ENCODE data around the gene RIPOR2.

Gene RIPOR2

GRCh38 chr6:24849713-24850112, 86.0 kb downstream of the RIPOR2 start:
- no peak overlapping the region for H3K27ac ChIP-seq (ENCODE audit: insufficient read depth, low read depth, low read length, poor library complexity, severe bottlenecking)
- no peaks in the 10 kb centered on the region for H3K4me1 ChIP-seq (ENCODE audit: control insufficient read depth, insufficient read depth, low read length)
- H3K9me3 ChIP-seq (ENCODE audit: control insufficient read depth, low read length) = no peaks in the 10 kb centered on the region
- no peaks in the 10 kb centered on the region for H3K27me3 ChIP-seq (ENCODE audit: control insufficient read depth, insufficient read depth, low read length, poor library complexity, severe bottlenecking)
- H3K4me3 ChIP-seq (ENCODE audit: insufficient read depth, low read depth, low read length) = no peak overlapping the region
- 95 to 97% methylated on average over 7 of the region's 7 CpGs for WGBS, 2 experiments
- H3K36me3 ChIP-seq (ENCODE audit: control insufficient read depth, insufficient read depth, low read length) = no peaks in the 10 kb centered on the region

GRCh38 chr6:24848461-24848860, 87.3 kb downstream of the RIPOR2 start:
- no peaks in the 10 kb centered on the region for H3K4me1 ChIP-seq (ENCODE audit: control insufficient read depth, insufficient read depth, low read length)
- no peaks in the 10 kb centered on the region for H3K9me3 ChIP-seq (ENCODE audit: control insufficient read depth, low read length)
- no peaks in the 10 kb centered on the region for H3K36me3 ChIP-seq (ENCODE audit: control insufficient read depth, insufficient read depth, low read length)
- no peaks in the 10 kb centered on the region for H3K27me3 ChIP-seq (ENCODE audit: control insufficient read depth, insufficient read depth, low read length, poor library complexity, severe bottlenecking)
- 96 to 99% methylated on average over 4 of the region's 4 CpGs for WGBS, 2 experiments
- no peak overlapping the region for H3K27ac ChIP-seq (ENCODE audit: insufficient read depth, low read depth, low read length, poor library complexity, severe bottlenecking)
- no peak overlapping the region for H3K4me3 ChIP-seq (ENCODE audit: insufficient read depth, low read depth, low read length)

GRCh38 chr6:24847402-24847801, 88.4 kb downstream of the RIPOR2 start:
- H3K4me3 ChIP-seq (ENCODE audit: insufficient read depth, low read depth, low read length) = no peak overlapping the region
- no peak overlapping the region for H3K27ac ChIP-seq (ENCODE audit: insufficient read depth, low read depth, low read length, poor library complexity, severe bottlenecking)
- no peaks in the 10 kb centered on the region for H3K36me3 ChIP-seq (ENCODE audit: control insufficient read depth, insufficient read depth, low read length)
- H3K27me3 ChIP-seq (ENCODE audit: control insufficient read depth, insufficient read depth, low read length, poor library complexity, severe bottlenecking) = no peaks in the 10 kb centered on the region
- 88 to 92% methylated on average over 7 of the region's 7 CpGs for WGBS, 2 experiments
- H3K9me3 ChIP-seq (ENCODE audit: control insufficient read depth, low read length) = no peaks in the 10 kb centered on the region
- no peaks in the 10 kb centered on the region for H3K4me1 ChIP-seq (ENCODE audit: control insufficient read depth, insufficient read depth, low read length)

GRCh38 chr6:24845578-24845977, 90.2 kb downstream of the RIPOR2 start:
- 96% methylated on average over 4 of the region's 4 CpGs for WGBS, 2 experiments
- H3K36me3 ChIP-seq (ENCODE audit: control insufficient read depth, insufficient read depth, low read length) = no peaks in the 10 kb centered on the region
- no peak overlapping the region for H3K27ac ChIP-seq (ENCODE audit: insufficient read depth, low read depth, low read length, poor library complexity, severe bottlenecking)
- no peaks in the 10 kb centered on the region for H3K27me3 ChIP-seq (ENCODE audit: control insufficient read depth, insufficient read depth, low read length, poor library complexity, severe bottlenecking)
- H3K4me3 ChIP-seq (ENCODE audit: insufficient read depth, low read depth, low read length) = no peak overlapping the region
- H3K9me3 ChIP-seq (ENCODE audit: control insufficient read depth, low read length) = no peaks in the 10 kb centered on the region
- no peaks in the 10 kb centered on the region for H3K4me1 ChIP-seq (ENCODE audit: control insufficient read depth, insufficient read depth, low read length)

- Histone ChIP-seq H3K36me3 (ENCODE audit: control insufficient read depth, insufficient read depth, low read length) (no peaks in the 10 kb centered on the region), H3K4me1 (ENCODE audit: control insufficient read depth, insufficient read depth, low read length) (no peaks in the 10 kb centered on the region), H3K27ac (ENCODE audit: insufficient read depth, low read depth, low read length, poor library complexity, severe bottlenecking) (no peak overlapping the region), H3K4me3 (ENCODE audit: insufficient read depth, low read depth, low read length) (no peak overlapping the region), H3K9me3 (ENCODE audit: control insufficient read depth, low read length) (no peaks in the 10 kb centered on the region), H3K27me3 (ENCODE audit: control insufficient read depth, insufficient read depth, low read length, poor library complexity, severe bottlenecking) (no peaks in the 10 kb centered on the region)
- 96 to 98% methylated on average over 5 to 6 of the region's 6 CpGs for WGBS, 2 experiments
Measured at GRCh38 chr6:24844903-24845302, 90.9 kb downstream of the RIPOR2 start.

GRCh38 chr6:24844061-24844460, 91.7 kb downstream of the RIPOR2 start:
- H3K36me3 ChIP-seq (ENCODE audit: control insufficient read depth, insufficient read depth, low read length) = no peaks in the 10 kb centered on the region
- H3K9me3 ChIP-seq (ENCODE audit: control insufficient read depth, low read length) = no peaks in the 10 kb centered on the region
- no peaks in the 10 kb centered on the region for H3K27me3 ChIP-seq (ENCODE audit: control insufficient read depth, insufficient read depth, low read length, poor library complexity, severe bottlenecking)
- 95 to 100% methylated on average over 1 of the region's 1 CpG for WGBS, 2 experiments
- no peak overlapping the region for H3K4me3 ChIP-seq (ENCODE audit: insufficient read depth, low read depth, low read length)
- H3K27ac ChIP-seq (ENCODE audit: insufficient read depth, low read depth, low read length, poor library complexity, severe bottlenecking) = no peak overlapping the region
- H3K4me1 ChIP-seq (ENCODE audit: control insufficient read depth, insufficient read depth, low read length) = no peaks in the 10 kb centered on the region

GRCh38 chr6:24840187-24840586, 95.6 kb downstream of the RIPOR2 start:
- no peaks in the 10 kb centered on the region for H3K36me3 ChIP-seq (ENCODE audit: control insufficient read depth, insufficient read depth, low read length)
- 90 to 94% methylated on average over 2 of the region's 2 CpGs for WGBS, 2 experiments
- H3K4me1 ChIP-seq (ENCODE audit: control insufficient read depth, insufficient read depth, low read length) = no peaks in the 10 kb centered on the region
- no peaks in the 10 kb centered on the region for H3K9me3 ChIP-seq (ENCODE audit: control insufficient read depth, low read length)
- no peak overlapping the region for H3K4me3 ChIP-seq (ENCODE audit: insufficient read depth, low read depth, low read length)
- H3K27me3 ChIP-seq (ENCODE audit: control insufficient read depth, insufficient read depth, low read length, poor library complexity, severe bottlenecking) = no peaks in the 10 kb centered on the region
- no peak overlapping the region for H3K27ac ChIP-seq (ENCODE audit: insufficient read depth, low read depth, low read length, poor library complexity, severe bottlenecking)

GRCh38 chr6:24838994-24839393, 96.8 kb downstream of the RIPOR2 start:
- no peaks in the 10 kb centered on the region for H3K9me3 ChIP-seq (ENCODE audit: control insufficient read depth, low read length)
- no peaks in the 10 kb centered on the region for H3K4me1 ChIP-seq (ENCODE audit: control insufficient read depth, insufficient read depth, low read length)
- H3K36me3 ChIP-seq (ENCODE audit: control insufficient read depth, insufficient read depth, low read length) = no peaks in the 10 kb centered on the region
- H3K4me3 ChIP-seq (ENCODE audit: insufficient read depth, low read depth, low read length) = no peak overlapping the region
- H3K27ac ChIP-seq (ENCODE audit: insufficient read depth, low read depth, low read length, poor library complexity, severe bottlenecking) = no peak overlapping the region
- no peaks in the 10 kb centered on the region for H3K27me3 ChIP-seq (ENCODE audit: control insufficient read depth, insufficient read depth, low read length, poor library complexity, severe bottlenecking)
- WGBS, 2 experiments = 92 to 95% methylated on average over 5 of the region's 5 CpGs

- Histone ChIP-seq H3K4me1 (ENCODE audit: control insufficient read depth, insufficient read depth, low read length) (no peaks in the 10 kb centered on the region), H3K9me3 (ENCODE audit: control insufficient read depth, low read length) (no peaks in the 10 kb centered on the region), H3K27me3 (ENCODE audit: control insufficient read depth, insufficient read depth, low read length, poor library complexity, severe bottlenecking) (no peaks in the 10 kb centered on the region), H3K36me3 (ENCODE audit: control insufficient read depth, insufficient read depth, low read length) (no peaks in the 10 kb centered on the region), H3K27ac (ENCODE audit: insufficient read depth, low read depth, low read length, poor library complexity, severe bottlenecking) (no peak overlapping the region), H3K4me3 (ENCODE audit: insufficient read depth, low read depth, low read length) (no peak overlapping the region)
- 91 to 95% methylated on average over 3 of the region's 3 CpGs for WGBS, 2 experiments
Measured at GRCh38 chr6:24838081-24838480, 97.7 kb downstream of the RIPOR2 start.

GRCh38 chr6:24836109-24836508, 99.7 kb downstream of the RIPOR2 start:
- Histone ChIP-seq H3K27ac (ENCODE audit: insufficient read depth, low read depth, low read length, poor library complexity, severe bottlenecking) (no peak overlapping the region), H3K27me3 (ENCODE audit: control insufficient read depth, insufficient read depth, low read length, poor library complexity, severe bottlenecking) (no peaks in the 10 kb centered on the region), H3K36me3 (ENCODE audit: control insufficient read depth, insufficient read depth, low read length) (no peaks in the 10 kb centered on the region), H3K9me3 (ENCODE audit: control insufficient read depth, low read length) (no peaks in the 10 kb centered on the region), H3K4me3 (ENCODE audit: insufficient read depth, low read depth, low read length) (no peak overlapping the region), H3K4me1 (ENCODE audit: control insufficient read depth, insufficient read depth, low read length) (no peaks in the 10 kb centered on the region)
- 80 to 96% methylated on average over 2 of the region's 2 CpGs for WGBS, 2 experiments

- Histone ChIP-seq H3K9me3 (ENCODE audit: control insufficient read depth, low read length) (no peaks in the 10 kb centered on the region), H3K27ac (ENCODE audit: insufficient read depth, low read depth, low read length, poor library complexity, severe bottlenecking) (no peak overlapping the region), H3K27me3 (ENCODE audit: control insufficient read depth, insufficient read depth, low read length, poor library complexity, severe bottlenecking) (no peaks in the 10 kb centered on the region), H3K36me3 (ENCODE audit: control insufficient read depth, insufficient read depth, low read length) (no peaks in the 10 kb centered on the region), H3K4me3 (ENCODE audit: insufficient read depth, low read depth, low read length) (no peak overlapping the region), H3K4me1 (ENCODE audit: control insufficient read depth, insufficient read depth, low read length) (no peaks in the 10 kb centered on the region)
- WGBS, 2 experiments = 95 to 99% methylated on average over 3 to 4 of the region's 4 CpGs
Measured at GRCh38 chr6:24833711-24834386, 101.9 kb downstream of the RIPOR2 start.

Measured in ectodermal cell (in vitro differentiated cells).